Motor neuron (in vitro differentiated cells): ENCODE data around the gene ITPA. TPM values are rescaled to one million over a fixed set of nuclear protein-coding genes. Genes with fewer than 3 reads are reported as not detected.

Experiments
- ATAC-seq, 8 experiments: fragments of 200-7000 bp; cut with Tn5 transposase; replicated peaks in 6 of 8; 2 replicates each; pipeline ENCODE4 v1.8.0; 2021; ENCODE audit warnings: mild to moderate bottlenecking in 8 of 8, moderate library complexity in 8 of 8
- H3K27ac ChIP-seq, 2 donors: fragments of 250-450 bp; sonication (Bioruptor Pico); 2 replicates each; pipeline ENCODE4 v1.9.0; 2021; ENCODE audit warnings: antibody characterized with exemption in 2 of 2, mild to moderate bottlenecking in 2 of 2, moderate library complexity in 1 of 2
- H3K4me1 ChIP-seq, 2 donors: fragments of 250-450 bp; sonication (Bioruptor Pico); replicated peaks in 1 of 2; 2 replicates each; pipeline ENCODE4 v1.6.1; 2021; ENCODE audit warnings: antibody characterized with exemption in 2 of 2, mild to moderate bottlenecking in 2 of 2, moderate library complexity in 1 of 2
- H3K4me3 ChIP-seq, 5 donors: fragments of 250-450 bp; sonication (Bioruptor Pico); 2 replicates each; pipeline ENCODE4 v1.9.0; 2021; ENCODE audit warnings: antibody characterized with exemption in 5 of 5, mild to moderate bottlenecking in 5 of 5, moderate library complexity in 4 of 5
- WGBS, 10 experiments: fragments of 450-650 bp; shearing (Covaris generic); methylation state at CpG; one replicate each; pipeline ENCODE4 v1.0.0; 2022; 5-methylcytosine and 5-hydroxymethylcytosine counted together
- in situ Hi-C, 9 experiments: fragments of 400-800 bp; cut with MboI; loops; one replicate each; pipeline ENCODE4 v1.15.0; 2021; ENCODE audit warnings: low sequenced_read_pairs in 9 of 9, low pct_unique_long_range_greater_than_20kb in 2 of 9; ENCODE audit not compliant: unreplicated experiment in 9 of 9
- total RNA-seq, 8 experiments: library from RNA; unstranded; fragments of 300-600 nt; gene quantifications; 2 replicates each; pipeline versions ENCODE4 v1.2.3 to v1.2.4, GENCODE V29; 2022

ITPA gene
- total RNA-seq, 8 experiments from 2014 or later, result 27.7 to 84.2 (median 45.5) TPM

- no peak overlapping the region for H3K4me3 ChIP-seq
- ATAC-seq, result peak in 2 of 8 experiments; percentile 73 to 84
- 100% methylated on average over 1 of the region's 8 CpGs; no CpG with 5 or more reads in 9 of the 10 experiments for WGBS, 10 experiments
- peaks cover 4% of the 10 kb centered on the region in 2 donors for H3K4me1 ChIP-seq
- no peak overlapping the region for H3K27ac ChIP-seq
- in situ Hi-C loops, result no loop called here
Observed at GRCh38 chr20:3251806-3252205, 42.5 kb downstream of the ITPA start.

- Histone ChIP-seq H3K4me1 (no peaks in the 10 kb centered on the region), H3K27ac (no peak overlapping the region), H3K4me3 (no peak overlapping the region)
- no peak for ATAC-seq
- in situ Hi-C loops, result no loop called here
- WGBS, 10 experiments, result 95% methylated on average over 4 of the region's 5 CpGs; no CpG with 5 or more reads in 9 of the 10 experiments
Observed at GRCh38 chr20:3255728-3256127, 46.4 kb downstream of the ITPA start.

DNA sequence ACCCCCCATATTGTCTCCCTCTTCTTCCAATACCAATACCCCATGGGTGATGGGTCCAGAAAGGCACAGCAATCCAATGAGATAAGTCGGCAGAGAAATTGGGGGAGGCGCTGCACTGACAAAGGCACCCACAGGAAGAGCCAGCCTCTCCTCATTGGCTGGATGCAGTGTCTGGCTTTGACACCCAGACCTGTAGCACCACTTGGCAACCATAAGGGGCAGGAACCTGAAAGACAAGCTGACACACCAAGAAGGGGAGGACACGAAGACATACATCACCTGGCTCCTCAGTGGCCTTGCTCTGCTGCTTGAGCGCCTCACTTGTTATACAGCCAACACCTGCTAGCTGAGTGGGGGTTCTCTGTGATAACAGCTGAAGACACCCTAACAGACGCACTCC, 49.1 kb downstream of the ITPA start:
- H3K4me1 ChIP-seq, result no peaks in the 10 kb centered on the region
- in situ Hi-C loops, result no loop called here
- WGBS, 10 experiments, result 67 to 100% (median 97%) methylated on average over 1 to 3 of the region's 5 CpGs; no CpG with 5 or more reads in 2 of the 10 experiments
- ATAC-seq, result no peak
- H3K27ac ChIP-seq, result no peak overlapping the region
- H3K4me3 ChIP-seq, result no peak overlapping the region

DNA sequence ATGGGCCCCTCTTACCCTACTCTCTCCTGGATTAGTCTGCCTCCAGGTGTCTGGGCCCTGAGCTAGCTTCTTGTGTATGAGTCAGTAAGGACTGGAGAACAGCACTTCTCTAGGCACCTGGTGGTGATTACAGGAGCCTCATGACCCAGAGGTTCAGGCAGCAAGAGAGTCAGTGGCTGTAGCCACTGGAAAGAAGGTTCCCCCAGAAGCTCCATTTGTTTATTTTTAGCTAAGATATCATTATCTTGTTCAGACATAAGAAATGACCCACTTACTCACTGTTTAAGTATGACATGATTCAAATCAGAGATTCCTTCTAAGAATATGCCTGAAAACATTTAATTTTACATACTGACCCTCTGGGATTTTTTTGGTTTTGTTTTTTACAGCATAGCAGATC, 53.3 kb downstream of the ITPA start:
- H3K27ac ChIP-seq, result no peak overlapping the region
- no peak overlapping the region for H3K4me3 ChIP-seq
- H3K4me1 ChIP-seq, result no peaks in the 10 kb centered on the region
- no peak for ATAC-seq
- in situ Hi-C loops, result no loop called here

DNA sequence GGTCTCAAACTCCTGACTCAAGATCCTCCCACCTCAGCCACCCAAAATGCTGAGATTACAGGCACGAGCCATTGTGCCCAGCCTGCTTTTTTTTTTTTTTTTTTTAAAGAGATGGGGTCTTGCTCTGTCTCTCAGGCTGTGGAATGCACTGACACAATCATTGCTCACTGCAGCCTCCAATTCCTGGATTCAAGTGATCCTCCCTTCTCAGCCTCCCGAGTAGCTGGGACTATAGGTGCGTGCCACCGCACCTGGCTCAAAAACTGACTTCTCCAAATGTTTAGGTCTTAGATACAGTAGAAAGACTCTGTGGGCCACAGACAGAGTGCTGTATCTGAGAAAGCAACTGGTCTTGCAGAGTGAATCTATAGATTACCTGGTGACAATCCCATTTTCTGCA, 60.8 kb downstream of the ITPA start:
- in situ Hi-C loops, result no loop called here
- H3K4me3 ChIP-seq, result no peak overlapping the region
- WGBS, 10 experiments, result 60 to 100% (median 100%) methylated on average over 1 to 3 of the region's 4 CpGs; no CpG with 5 or more reads in 2 of the 10 experiments
- no peaks in the 10 kb centered on the region for H3K4me1 ChIP-seq
- no peak overlapping the region for H3K27ac ChIP-seq
- ATAC-seq, result no peak

GRCh38 chr20:3273371-3273770, 64.1 kb downstream of the ITPA start:
- in situ Hi-C loops, result no loop called here
- Histone ChIP-seq H3K27ac (no peak overlapping the region), H3K4me1 (no peaks in the 10 kb centered on the region), H3K4me3 (no peak overlapping the region)
- WGBS, 10 experiments, result 94 to 100% (median 95%) methylated on average over 1 to 3 of the region's 4 CpGs; no CpG with 5 or more reads in 5 of the 10 experiments
- ATAC-seq, result no peak

Other genes starting within 250 kb of the ITPA start
- gene GNRH2, start 165.9 kb upstream of the ITPA start, total RNA-seq, result 1 to 10 TPM in 3 of 8 experiments, under 1 TPM in 4, not detected in 1; 0.27 to 1.2 (median 0.96) TPM
- 10 to 100 TPM; 33.9 to 68.1 (median 54.1) TPM for gene MRPS26, start 163.4 kb upstream of the ITPA start, total RNA-seq
- not detected for gene OXT, start 137.9 kb upstream of the ITPA start, total RNA-seq
- gene AVP, start 124.8 kb upstream of the ITPA start, total RNA-seq, result under 1 TPM in 1 of 8 experiments, not detected in 7; 0.22 TPM
- gene FASTKD5, start 49.6 kb upstream of the ITPA start, total RNA-seq, result 10 to 100 TPM; 10.4 to 25.5 (median 17.8) TPM
- gene UBOX5, start 49.6 kb upstream of the ITPA start, total RNA-seq, result 1 to 10 TPM; 3.1 to 6.2 (median 4.8) TPM
- 10 to 100 TPM in 5 of 8 experiments, 1 to 10 TPM in 3; 2.6 to 27.8 (median 13.9) TPM for gene LZTS3, start 35.9 kb upstream of the ITPA start, total RNA-seq
- 10 to 100 TPM; 44.9 to 71.8 (median 53.6) TPM for gene DDRGK1, start 4.8 kb upstream of the ITPA start, total RNA-seq
- gene SLC4A11, start 29.7 kb downstream of the ITPA start, total RNA-seq, result 10 to 100 TPM in 3 of 8 experiments, 1 to 10 TPM in 1, under 1 TPM in 4; 0.05 to 19.6 (median 1.3) TPM
- 10 to 100 TPM in 5 of 8 experiments, 1 to 10 TPM in 3; 4.5 to 22.3 (median 19.0) TPM for gene DNAAF9, start 198.2 kb downstream of the ITPA start, total RNA-seq